Measurements from ENCODE around the gene OR2T8. TPM values are rescaled to one million over a fixed set of nuclear protein-coding genes. Genes with fewer than 3 reads are reported as not detected.

OR2T8 gene
- total and polyA plus RNA-seq, 4 donors, result 0.16 to 0.21 TPM; not detected in 2

DNA sequence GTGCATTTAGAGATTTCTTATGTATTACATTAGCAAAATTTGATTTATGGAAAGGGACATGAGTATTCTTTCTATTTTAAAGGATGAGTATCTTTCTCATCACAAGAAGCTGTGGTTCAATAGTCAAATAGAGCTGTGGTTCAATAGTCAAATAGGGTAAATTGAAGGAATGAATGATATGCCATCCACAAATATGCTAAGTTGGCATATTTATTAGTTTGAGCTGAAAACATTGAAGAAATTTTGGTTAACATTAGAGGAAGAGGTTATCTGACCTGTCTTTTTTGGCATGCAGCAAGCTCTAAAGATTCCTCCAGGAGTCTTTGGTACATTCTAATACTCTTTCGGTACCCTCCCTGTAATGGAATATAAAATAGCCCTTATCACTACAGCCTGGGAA lies 33.4 kb downstream of the OR2T8 start:
- Histone ChIP-seq H3K9me3 (ENCODE audit: control insufficient read depth in 4 of 4, insufficient read depth in 3 of 4, low read length in 3 of 4) (no peaks in the 10 kb centered on the region), H3K27me3 (ENCODE audit: control insufficient read depth in 3 of 3, insufficient read depth in 3 of 3, low read length in 2 of 3) (no peaks in the 10 kb centered on the region), H3K4me1 (ENCODE audit: control insufficient read depth in 5 of 5, insufficient read depth in 5 of 5, low read length in 5 of 5) (no peaks in the 10 kb centered on the region), H3K9ac (ENCODE audit: insufficient read depth in 1 of 2, low read length in 2 of 2) (no peak overlapping the region), H3K4me3 (no peak overlapping the region), H3K27ac (ENCODE audit: low read depth in 1 of 2, low read length in 1 of 2) (no peak overlapping the region), H3K36me3 (ENCODE audit: control insufficient read depth in 4 of 4, insufficient read depth in 4 of 4, low read length in 4 of 4) (no peaks in the 10 kb centered on the region)
- DNase-seq (no peak), ATAC-seq (ENCODE audit: insufficient read depth, low FRiP score) (no peak)
- TF ChIP-seq, protein P1, sequence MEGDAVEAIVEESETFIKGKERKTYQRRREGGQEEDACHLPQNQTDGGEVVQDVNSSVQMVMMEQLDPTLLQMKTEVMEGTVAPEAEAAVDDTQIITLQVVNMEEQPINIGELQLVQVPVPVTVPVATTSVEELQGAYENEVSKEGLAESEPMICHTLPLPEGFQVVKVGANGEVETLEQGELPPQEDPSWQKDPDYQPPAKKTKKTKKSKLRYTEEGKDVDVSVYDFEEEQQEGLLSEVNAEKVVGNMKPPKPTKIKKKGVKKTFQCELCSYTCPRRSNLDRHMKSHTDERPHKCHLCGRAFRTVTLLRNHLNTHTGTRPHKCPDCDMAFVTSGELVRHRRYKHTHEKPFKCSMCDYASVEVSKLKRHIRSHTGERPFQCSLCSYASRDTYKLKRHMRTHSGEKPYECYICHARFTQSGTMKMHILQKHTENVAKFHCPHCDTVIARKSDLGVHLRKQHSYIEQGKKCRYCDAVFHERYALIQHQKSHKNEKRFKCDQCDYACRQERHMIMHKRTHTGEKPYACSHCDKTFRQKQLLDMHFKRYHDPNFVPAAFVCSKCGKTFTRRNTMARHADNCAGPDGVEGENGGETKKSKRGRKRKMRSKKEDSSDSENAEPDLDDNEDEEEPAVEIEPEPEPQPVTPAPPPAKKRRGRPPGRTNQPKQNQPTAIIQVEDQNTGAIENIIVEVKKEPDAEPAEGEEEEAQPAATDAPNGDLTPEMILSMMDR (IDR thresholded peaks at IDR 0.05; ENCODE audit: control extremely low read depth, extremely low read depth), result no peak
- 96 to 98% methylated on average over 1 of the region's 1 CpG for WGBS, 2 donors

DNA sequence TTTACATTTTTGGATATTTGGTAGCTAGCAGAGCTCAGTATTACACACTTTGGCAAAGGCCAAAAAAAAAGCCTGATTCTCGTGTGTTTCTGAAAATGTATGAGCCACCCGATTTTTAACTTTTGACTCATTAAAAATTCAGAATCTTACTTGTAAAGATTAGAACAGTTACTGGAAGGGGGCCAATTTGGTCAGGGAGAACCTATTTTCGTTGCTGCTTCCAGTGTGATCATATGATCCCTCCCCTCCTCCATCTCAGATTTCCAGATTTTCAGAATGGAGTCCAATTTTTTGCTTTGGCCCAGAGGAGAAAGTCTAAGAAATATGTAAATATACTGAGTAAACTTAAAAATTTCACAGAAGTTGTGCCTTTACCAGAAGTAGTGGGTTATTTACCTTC lies 41.7 kb downstream of the OR2T8 start:
- Histone ChIP-seq H3K27me3 (ENCODE audit: control insufficient read depth in 3 of 3, insufficient read depth in 3 of 3, low read length in 2 of 3) (no peaks in the 10 kb centered on the region), H3K9me3 (ENCODE audit: control insufficient read depth in 4 of 4, insufficient read depth in 3 of 4, low read length in 3 of 4) (peaks cover 0 to 7% (median 0%) of the 10 kb centered on the region in 4 donors), H3K4me3 (no peak overlapping the region), H3K9ac (ENCODE audit: insufficient read depth in 1 of 2, low read length in 2 of 2) (no peak overlapping the region), H3K27ac (ENCODE audit: low read depth in 1 of 2, low read length in 1 of 2) (no peak overlapping the region), H3K36me3 (ENCODE audit: control insufficient read depth in 4 of 4, insufficient read depth in 4 of 4, low read length in 4 of 4) (no peaks in the 10 kb centered on the region), H3K4me1 (ENCODE audit: control insufficient read depth in 5 of 5, insufficient read depth in 5 of 5, low read length in 5 of 5) (no peaks in the 10 kb centered on the region)
- DNase-seq (no peak), ATAC-seq (ENCODE audit: insufficient read depth, low FRiP score) (no peak)
- WGBS, 2 donors, result 21 to 55% methylated on average over 3 of the region's 3 CpGs
- TF ChIP-seq, protein P1 (IDR thresholded peaks at IDR 0.05; ENCODE audit: control extremely low read depth, extremely low read depth), result no peak

DNA sequence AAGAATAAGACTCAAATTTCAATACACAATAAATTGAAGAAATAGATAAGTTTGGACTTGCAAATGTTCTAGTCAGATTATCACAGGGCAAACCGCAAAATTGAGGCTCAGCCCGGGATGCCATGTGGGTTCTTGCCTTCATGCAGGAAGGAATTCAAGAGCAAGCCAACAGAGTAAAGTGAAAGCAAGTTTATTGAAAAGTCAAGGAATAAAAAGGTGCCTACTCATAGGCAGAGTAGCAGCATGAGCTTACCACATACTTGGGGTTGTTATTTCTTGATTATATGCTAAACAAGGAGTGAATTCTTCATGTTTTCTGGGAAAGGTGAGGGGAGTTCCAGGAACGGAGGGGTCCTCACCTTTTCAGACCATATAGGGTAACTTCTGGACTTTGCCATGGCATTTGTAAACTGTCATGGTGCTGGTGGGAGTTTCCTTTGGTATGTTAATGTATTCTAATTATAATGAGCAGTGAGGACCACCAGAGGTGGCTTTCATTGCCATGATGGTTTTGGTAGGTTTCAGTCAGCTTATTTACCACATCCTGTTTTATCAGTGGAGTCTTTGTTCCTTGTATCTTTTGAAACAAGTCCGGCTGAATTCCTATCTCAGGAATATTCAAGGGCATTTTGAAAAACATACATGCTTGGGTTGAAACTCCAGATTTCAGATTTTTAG lies 43.0 kb downstream of the OR2T8 start:
- Histone ChIP-seq H3K9me3 (ENCODE audit: control insufficient read depth in 4 of 4, insufficient read depth in 3 of 4, low read length in 3 of 4) (peaks cover 0 to 7% (median 0%) of the 10 kb centered on the region in 4 donors), H3K36me3 (ENCODE audit: control insufficient read depth in 4 of 4, insufficient read depth in 4 of 4, low read length in 4 of 4) (no peaks in the 10 kb centered on the region), H3K4me1 (ENCODE audit: control insufficient read depth in 5 of 5, insufficient read depth in 5 of 5, low read length in 5 of 5) (no peaks in the 10 kb centered on the region), H3K27me3 (ENCODE audit: control insufficient read depth in 3 of 3, insufficient read depth in 3 of 3, low read length in 2 of 3) (no peaks in the 10 kb centered on the region), H3K27ac (ENCODE audit: low read depth in 1 of 2, low read length in 1 of 2) (no peak overlapping the region), H3K9ac (ENCODE audit: insufficient read depth in 1 of 2, low read length in 2 of 2) (no peak overlapping the region), H3K4me3 (no peak overlapping the region)
- 41 to 56% methylated on average over 4 of the region's 4 CpGs for WGBS, 2 donors
- TF ChIP-seq, protein P1 (IDR thresholded peaks at IDR 0.05; ENCODE audit: control extremely low read depth, extremely low read depth), result no peak
- ATAC-seq (ENCODE audit: insufficient read depth, low FRiP score) (no peak), DNase-seq (no peak)

DNA sequence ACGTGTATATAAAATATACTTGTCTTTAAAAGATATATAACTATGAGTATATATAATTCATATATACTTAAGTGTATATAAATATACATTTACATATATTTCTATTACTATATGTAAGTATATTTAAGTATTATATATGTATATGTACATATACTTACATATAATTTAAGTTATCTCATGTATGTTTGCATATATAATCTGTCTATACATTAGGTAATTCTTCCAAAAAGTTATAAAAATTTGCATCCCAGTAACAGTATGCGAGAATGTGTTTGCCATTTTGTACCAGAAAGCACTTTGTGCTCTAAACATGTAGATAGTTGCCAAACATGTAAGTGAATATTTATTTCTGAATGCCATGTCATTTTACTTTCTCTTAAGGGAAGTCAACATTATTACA lies 44.9 kb downstream of the OR2T8 start, which contains the start of gene OR2AK2:
Gene OR2AK2 (plus strand): TSS at position 301 of the 400 bp plus-strand sequence. CDS start 144 bp downstream, outside the sequence.
- TF ChIP-seq, protein P1 (IDR thresholded peaks at IDR 0.05; ENCODE audit: control extremely low read depth, extremely low read depth), result no peak
- WGBS, 2 donors, result 87 to 95% methylated on average over 2 of the region's 2 CpGs
- Histone ChIP-seq H3K36me3 (ENCODE audit: control insufficient read depth in 4 of 4, insufficient read depth in 4 of 4, low read length in 4 of 4) (no peaks in the 10 kb centered on the region), H3K27me3 (ENCODE audit: control insufficient read depth in 3 of 3, insufficient read depth in 3 of 3, low read length in 2 of 3) (no peaks in the 10 kb centered on the region), H3K4me1 (ENCODE audit: control insufficient read depth in 5 of 5, insufficient read depth in 5 of 5, low read length in 5 of 5) (no peaks in the 10 kb centered on the region), H3K27ac (ENCODE audit: low read depth in 1 of 2, low read length in 1 of 2) (no peak within 1 kb of the TSS), H3K9me3 (ENCODE audit: control insufficient read depth in 4 of 4, insufficient read depth in 3 of 4, low read length in 3 of 4) (peaks cover 0 to 7% (median 0%) of the 10 kb centered on the region in 4 donors), H3K4me3 (no peak within 1 kb of the TSS), H3K9ac (ENCODE audit: insufficient read depth in 1 of 2, low read length in 2 of 2) (no peak within 1 kb of the TSS)
- DNase-seq (no peak), ATAC-seq (ENCODE audit: insufficient read depth, low FRiP score) (no peak)

All from lung (tissue), 12 donors.